ENCODE measurements around the gene PTBP1. TPM values are rescaled to one million over a fixed set of nuclear protein-coding genes. Genes with fewer than 3 reads are reported as not detected.

The PTBP1 gene
- total and polyA plus RNA-seq, 2 of the 13 experiments (the other 11 are each of a cell fraction or from before 2014, with no cell fraction given), result 195 to 288 TPM

- TF ChIP-seq ZNF839 (CRISPR knock-in tag; IDR thresholded peaks at IDR 0.05; ENCODE audit: borderline replicate concordance) (no peak), HMGXB3 (CRISPR knock-in tag; IDR thresholded peaks at IDR 0.05; ENCODE audit: borderline replicate concordance) (peak; percentile 94), ZBED4 (CRISPR knock-in tag; IDR thresholded peaks at IDR 0.05; ENCODE audit: borderline replicate concordance) (peak; percentile 50; the same call in 1 of the 2 replicates), ZNF784 (CRISPR knock-in tag; IDR thresholded peaks at IDR 0.05; ENCODE audit: borderline replicate concordance) (no peak), ARID2 (CRISPR knock-in tag; IDR thresholded peaks at IDR 0.05; ENCODE audit: borderline replicate concordance) (no peak), ZNF580 (CRISPR knock-in tag; IDR thresholded peaks at IDR 0.05; ENCODE audit: borderline replicate concordance, low read depth) (peak; percentile 92), ZNF737 (CRISPR knock-in tag; IDR thresholded peaks at IDR 0.05; ENCODE audit: borderline replicate concordance) (no peak), XBP1 (CRISPR knock-in tag; IDR thresholded peaks at IDR 0.05) (no peak), ZNF207 (IDR thresholded peaks at IDR 0.05; ENCODE audit: borderline replicate concordance) (peak; percentile 93; the same call in 1 of the 2 replicates), SCMH1 (CRISPR knock-in tag; IDR thresholded peaks at IDR 0.05; ENCODE audit: borderline replicate concordance) (no peak), ZNF850 (CRISPR knock-in tag; conservative IDR thresholded peaks at IDR 0.05) (no peak), ZNF652 (CRISPR knock-in tag; IDR thresholded peaks at IDR 0.05; ENCODE audit: borderline replicate concordance, low read depth) (no peak), ONECUT2 (CRISPR knock-in tag; IDR thresholded peaks at IDR 0.05) (peak; percentile 14; the same call in 1 of the 2 replicates), ZBTB37 (CRISPR knock-in tag; IDR thresholded peaks at IDR 0.05) (no peak), JUN (CRISPR knock-in tag; IDR thresholded peaks at IDR 0.05) (no peak)
These were observed at the start of gene PTBP1 (continued) for GRCh38 chr19:796692-797527.
